PFSK-1 (cell line): ENCODE measurements around the gene TLK1.

Experiments used
- FOXP2 ChIP-seq: optimal IDR thresholded peaks from 2 replicates; pipeline ENCODE3; 2011; ENCODE audit warnings: borderline replicate concordance, control low read depth, inconsistent platforms; ENCODE audit not compliant: insufficient read depth; ENCODE audit errors: extremely low read length, extremely low read depth
- POLR2AphosphoS5 ChIP-seq: IDR thresholded peaks from 2 replicates; pipeline ENCODE4 v1.6.1; 2012; ENCODE audit warnings: low read depth, mild to moderate bottlenecking, control low read depth, low read length, moderate library complexity
- SIN3A ChIP-seq: IDR thresholded peaks from 2 replicates; pipeline ENCODE4 v1.6.1; 2012; ENCODE audit warnings: mild to moderate bottlenecking, low read length, moderate library complexity, borderline replicate concordance; ENCODE audit not compliant: insufficient read depth
- TAF1 ChIP-seq: IDR thresholded peaks from 2 replicates; pipeline ENCODE4 v1.6.1; 2012; ENCODE audit warnings: low read length, control low read depth, borderline replicate concordance; ENCODE audit not compliant: insufficient read depth
- TF ChIP-seq, protein P1 (sequence below), 2 experiments: IDR thresholded peaks; 2 replicates each; pipeline versions ENCODE4 v1.6.1 to v1.8.0; 2011 to 2012; ENCODE audit warnings: low read depth in 2 of 2, low read length in 2 of 2, control low read depth in 1 of 2, inconsistent platforms in 1 of 2, mild to moderate bottlenecking in 1 of 2, moderate library complexity in 1 of 2; ENCODE audit not compliant: insufficient read depth in 1 of 2

Gene TLK1

DNA sequence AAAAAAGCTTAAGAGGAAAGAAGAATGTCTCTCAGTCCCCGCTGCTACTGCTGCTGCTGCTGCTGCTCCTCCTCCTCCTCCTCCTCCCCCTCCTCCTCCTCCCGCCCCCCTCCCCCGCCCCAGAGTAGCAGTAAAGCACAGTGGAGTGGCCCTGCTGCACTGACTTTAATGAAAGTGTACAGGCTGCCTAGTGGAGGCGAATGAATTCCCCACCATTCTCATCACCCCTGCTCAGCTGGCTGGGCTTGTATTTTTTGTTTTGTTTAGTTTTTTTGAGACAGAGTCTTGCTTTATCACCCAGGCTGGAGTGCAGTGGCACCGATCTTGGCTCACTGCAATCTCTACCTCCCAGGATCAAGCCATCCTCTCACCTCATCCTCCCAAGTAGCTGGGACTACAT, 197.3 kb downstream of the TLK1 start:
- TF ChIP-seq, protein P1, sequence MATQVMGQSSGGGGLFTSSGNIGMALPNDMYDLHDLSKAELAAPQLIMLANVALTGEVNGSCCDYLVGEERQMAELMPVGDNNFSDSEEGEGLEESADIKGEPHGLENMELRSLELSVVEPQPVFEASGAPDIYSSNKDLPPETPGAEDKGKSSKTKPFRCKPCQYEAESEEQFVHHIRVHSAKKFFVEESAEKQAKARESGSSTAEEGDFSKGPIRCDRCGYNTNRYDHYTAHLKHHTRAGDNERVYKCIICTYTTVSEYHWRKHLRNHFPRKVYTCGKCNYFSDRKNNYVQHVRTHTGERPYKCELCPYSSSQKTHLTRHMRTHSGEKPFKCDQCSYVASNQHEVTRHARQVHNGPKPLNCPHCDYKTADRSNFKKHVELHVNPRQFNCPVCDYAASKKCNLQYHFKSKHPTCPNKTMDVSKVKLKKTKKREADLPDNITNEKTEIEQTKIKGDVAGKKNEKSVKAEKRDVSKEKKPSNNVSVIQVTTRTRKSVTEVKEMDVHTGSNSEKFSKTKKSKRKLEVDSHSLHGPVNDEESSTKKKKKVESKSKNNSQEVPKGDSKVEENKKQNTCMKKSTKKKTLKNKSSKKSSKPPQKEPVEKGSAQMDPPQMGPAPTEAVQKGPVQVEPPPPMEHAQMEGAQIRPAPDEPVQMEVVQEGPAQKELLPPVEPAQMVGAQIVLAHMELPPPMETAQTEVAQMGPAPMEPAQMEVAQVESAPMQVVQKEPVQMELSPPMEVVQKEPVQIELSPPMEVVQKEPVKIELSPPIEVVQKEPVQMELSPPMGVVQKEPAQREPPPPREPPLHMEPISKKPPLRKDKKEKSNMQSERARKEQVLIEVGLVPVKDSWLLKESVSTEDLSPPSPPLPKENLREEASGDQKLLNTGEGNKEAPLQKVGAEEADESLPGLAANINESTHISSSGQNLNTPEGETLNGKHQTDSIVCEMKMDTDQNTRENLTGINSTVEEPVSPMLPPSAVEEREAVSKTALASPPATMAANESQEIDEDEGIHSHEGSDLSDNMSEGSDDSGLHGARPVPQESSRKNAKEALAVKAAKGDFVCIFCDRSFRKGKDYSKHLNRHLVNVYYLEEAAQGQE (IDR thresholded peaks at IDR 0.05; ENCODE audit: insufficient read depth in 1 of 2, low read depth in 2 of 2, low read length in 2 of 2): no peak
- TF ChIP-seq POLR2AphosphoS5 (no peak), TAF1 (no peak), SIN3A (no peak), FOXP2 (no peak)

DNA sequence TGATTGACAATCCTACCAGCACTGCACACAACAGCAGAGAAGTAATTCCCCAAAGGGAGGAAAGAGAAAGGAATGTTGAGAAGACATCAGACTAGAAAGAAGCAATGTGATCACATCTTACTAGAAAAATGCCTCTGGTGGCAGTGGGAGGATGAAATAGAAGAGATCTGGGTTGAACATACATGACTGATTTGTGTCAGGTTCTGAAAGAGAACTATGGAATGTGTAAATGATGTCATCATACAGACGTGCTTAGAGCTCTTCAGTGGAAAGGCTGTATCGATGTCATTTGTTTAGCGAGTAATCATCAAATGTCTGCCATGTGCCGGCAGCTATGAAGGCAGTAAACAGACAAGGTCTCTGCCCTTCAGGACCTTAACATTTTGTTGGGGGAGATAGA, 206.8 kb downstream of the TLK1 start:
- TF ChIP-seq SIN3A (no peak), POLR2AphosphoS5 (no peak), TAF1 (no peak), FOXP2 (no peak)
- TF ChIP-seq, protein P1 (IDR thresholded peaks at IDR 0.05; ENCODE audit: insufficient read depth in 1 of 2, low read depth in 2 of 2, low read length in 2 of 2): no peak

DNA sequence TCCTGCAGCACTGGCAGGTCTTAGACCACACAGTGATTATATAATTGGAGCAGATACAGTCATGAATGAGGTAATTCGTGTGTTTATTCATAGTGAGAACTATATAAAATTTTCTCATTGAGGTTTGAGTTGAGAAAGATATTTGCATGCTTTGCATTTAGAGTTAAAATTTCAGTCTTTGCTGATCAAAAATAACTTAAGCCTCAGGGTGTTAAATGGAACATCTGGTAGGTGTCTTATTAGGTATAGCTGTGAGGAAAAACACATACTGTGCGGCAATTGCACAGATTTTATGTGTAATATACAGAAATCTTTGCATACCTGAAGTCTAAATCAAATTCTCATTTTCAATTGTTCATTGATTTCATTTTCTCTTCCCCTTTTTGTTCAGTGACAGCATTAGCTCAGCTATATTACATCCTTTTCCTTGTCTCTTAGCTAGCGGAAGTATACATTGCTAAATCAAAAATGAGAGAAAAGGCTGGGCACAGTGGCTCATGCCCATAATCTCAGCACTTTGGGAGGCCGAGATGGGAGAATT, 210.4 kb downstream of the TLK1 start:
- TF ChIP-seq TAF1: no peak
- TF ChIP-seq, protein P1 (IDR thresholded peaks at IDR 0.05; ENCODE audit: insufficient read depth in 1 of 2, low read depth in 2 of 2, low read length in 2 of 2): no peak
- TF ChIP-seq SIN3A: no peak
- TF ChIP-seq FOXP2: no peak
- no peak for TF ChIP-seq POLR2AphosphoS5

DNA sequence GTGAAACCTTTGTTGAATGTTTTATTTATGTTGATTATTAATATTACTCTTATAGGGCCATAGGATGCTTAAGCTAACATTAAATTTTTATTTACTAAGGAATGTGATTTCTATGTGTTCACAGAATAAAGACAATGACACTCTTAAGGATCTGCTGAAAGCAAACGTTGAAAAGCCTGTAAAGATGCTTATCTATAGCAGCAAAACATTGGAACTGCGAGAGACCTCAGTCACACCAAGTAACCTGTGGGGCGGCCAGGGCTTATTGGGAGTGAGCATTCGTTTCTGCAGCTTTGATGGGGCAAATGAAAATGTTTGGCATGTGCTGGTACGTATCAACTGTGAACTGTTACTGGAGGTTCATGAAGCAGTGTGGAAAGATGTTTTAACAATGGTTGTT, 211.3 kb downstream of the TLK1 start:
- no peak for TF ChIP-seq FOXP2
- no peak for TF ChIP-seq POLR2AphosphoS5
- TF ChIP-seq TAF1: no peak

DNA sequence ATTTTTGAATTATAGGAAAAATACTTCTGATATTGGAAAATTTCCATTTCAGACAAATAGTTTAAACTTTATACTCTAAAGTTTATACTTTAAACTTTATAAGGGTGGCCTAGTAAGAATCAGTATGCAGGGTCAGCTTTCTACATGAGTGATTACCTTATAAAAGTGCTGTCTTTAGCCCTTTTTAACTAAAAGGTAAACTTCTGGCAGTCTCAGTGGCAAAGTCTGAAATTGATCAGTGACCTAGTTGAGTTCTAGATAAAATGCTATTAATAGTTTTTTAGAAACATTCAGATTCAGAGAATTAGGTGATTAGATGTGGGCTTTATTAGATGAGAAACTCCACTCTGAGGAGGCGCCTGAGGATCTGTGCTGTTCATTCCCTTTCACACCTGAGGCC, 216.1 kb downstream of the TLK1 start:
- TF ChIP-seq SIN3A: no peak
- TF ChIP-seq FOXP2: no peak
- TF ChIP-seq, protein P1 (IDR thresholded peaks at IDR 0.05; ENCODE audit: insufficient read depth in 1 of 2, low read depth in 2 of 2, low read length in 2 of 2): no peak
- TF ChIP-seq POLR2AphosphoS5: no peak
- TF ChIP-seq TAF1: no peak
